ENCODE data around the gene KCNH4.
"Not testable (repeated sequence)": the region's sequence is repeated elsewhere in the genome, so short reads cannot be mapped to it uniquely, and the experiment has no call there.

KCNH4 gene

DNA sequence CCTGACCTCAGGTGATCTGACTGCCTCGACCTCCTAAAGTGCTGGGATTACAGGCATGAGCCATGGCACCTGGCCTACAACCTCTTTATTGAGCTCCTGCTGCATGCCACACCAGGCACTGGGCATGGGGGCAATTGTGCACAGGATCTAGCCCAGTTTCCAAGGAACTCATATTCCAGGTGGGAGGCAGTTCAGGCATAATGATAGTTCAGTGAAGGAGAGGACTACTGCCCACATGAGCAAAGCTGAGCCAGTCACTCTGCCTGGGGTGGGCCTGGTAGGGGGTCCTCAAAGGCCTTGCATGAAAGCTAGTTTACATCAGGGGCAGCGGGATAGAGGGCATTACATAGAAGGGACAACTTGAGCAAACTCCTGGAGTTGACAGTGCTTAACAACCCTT lies 6.9 kb upstream of the KCNH4 start:
- Histone ChIP-seq H3K9me3 (ENCODE audit: control insufficient read depth, low read length) (no peaks in the 10 kb centered on the region), H3K4me1 (ENCODE audit: control insufficient read depth, insufficient read depth, low read length) (peaks cover 14% of the 10 kb centered on the region), H3K27me3 (ENCODE audit: control insufficient read depth, insufficient read depth, low read length, poor library complexity, severe bottlenecking) (peaks cover 31% of the 10 kb centered on the region), H3K36me3 (ENCODE audit: control insufficient read depth, insufficient read depth, low read length) (no peaks in the 10 kb centered on the region), H3K4me3 (ENCODE audit: insufficient read depth, low read depth, low read length) (no peak overlapping the region), H3K27ac (ENCODE audit: insufficient read depth, low read depth, low read length, poor library complexity, severe bottlenecking) (no peak overlapping the region)
- WGBS, 2 experiments, result 91 to 92% methylated on average over 2 of the region's 2 CpGs

DNA sequence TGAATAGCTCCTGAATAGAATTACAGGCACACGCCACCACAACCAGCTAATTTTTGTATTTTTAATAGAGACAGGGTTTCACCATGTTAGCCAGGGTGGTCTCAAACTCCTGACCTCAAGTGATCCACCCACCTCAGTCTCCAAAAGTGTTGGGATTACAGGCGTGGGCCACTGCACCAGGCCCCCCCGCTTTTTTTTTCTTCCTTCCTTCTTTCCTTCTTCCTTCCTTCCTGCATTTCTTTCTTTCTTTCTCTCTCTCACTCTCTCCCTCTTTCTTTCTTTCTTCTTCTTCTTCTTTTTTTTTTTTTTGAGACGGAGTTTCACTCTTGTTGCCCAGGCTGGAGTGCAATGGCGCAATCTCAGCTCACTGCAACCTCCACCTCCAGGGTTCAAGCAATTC lies 5.2 kb upstream of the KCNH4 start:
- peaks cover 14% of the 10 kb centered on the region for H3K4me1 ChIP-seq (ENCODE audit: control insufficient read depth, insufficient read depth, low read length)
- WGBS, 2 experiments, result 89% methylated on average over 5 of the region's 5 CpGs
- H3K4me3 ChIP-seq (ENCODE audit: insufficient read depth, low read depth, low read length); H3K27ac ChIP-seq (ENCODE audit: insufficient read depth, low read depth, low read length, poor library complexity, severe bottlenecking); H3K36me3 ChIP-seq (ENCODE audit: control insufficient read depth, insufficient read depth, low read length); H3K9me3 ChIP-seq (ENCODE audit: control insufficient read depth, low read length): not testable (repeated sequence)
- peaks cover 48% of the 10 kb centered on the region for H3K27me3 ChIP-seq (ENCODE audit: control insufficient read depth, insufficient read depth, low read length, poor library complexity, severe bottlenecking)

DNA sequence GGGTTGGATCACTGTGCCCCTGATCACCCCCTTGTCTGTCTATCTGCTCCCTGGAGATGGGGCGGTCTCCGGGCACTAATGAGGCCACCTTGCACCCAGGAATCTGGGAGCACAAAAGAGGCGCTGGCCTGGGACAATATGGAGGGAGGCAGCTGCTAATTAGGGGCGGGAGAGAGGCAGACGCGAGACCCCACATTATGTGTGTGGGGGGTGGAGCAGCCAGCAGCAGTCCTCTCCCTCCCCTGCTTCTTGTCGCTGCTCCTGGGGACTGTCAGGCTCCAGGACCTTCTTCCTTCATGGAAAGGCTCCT lies 4.6 kb upstream of the KCNH4 start:
- 50 to 55% methylated on average over 7 of the region's 7 CpGs for WGBS, 2 experiments
- H3K9me3 ChIP-seq (ENCODE audit: control insufficient read depth, low read length), result no peaks in the 10 kb centered on the region
- H3K4me1 ChIP-seq (ENCODE audit: control insufficient read depth, insufficient read depth, low read length), result peaks cover 15% of the 10 kb centered on the region
- H3K27me3 ChIP-seq (ENCODE audit: control insufficient read depth, insufficient read depth, low read length, poor library complexity, severe bottlenecking), result peaks cover 54% of the 10 kb centered on the region
- no peaks in the 10 kb centered on the region for H3K36me3 ChIP-seq (ENCODE audit: control insufficient read depth, insufficient read depth, low read length)
- no peak overlapping the region for H3K4me3 ChIP-seq (ENCODE audit: insufficient read depth, low read depth, low read length)
- no peak overlapping the region for H3K27ac ChIP-seq (ENCODE audit: insufficient read depth, low read depth, low read length, poor library complexity, severe bottlenecking)

DNA sequence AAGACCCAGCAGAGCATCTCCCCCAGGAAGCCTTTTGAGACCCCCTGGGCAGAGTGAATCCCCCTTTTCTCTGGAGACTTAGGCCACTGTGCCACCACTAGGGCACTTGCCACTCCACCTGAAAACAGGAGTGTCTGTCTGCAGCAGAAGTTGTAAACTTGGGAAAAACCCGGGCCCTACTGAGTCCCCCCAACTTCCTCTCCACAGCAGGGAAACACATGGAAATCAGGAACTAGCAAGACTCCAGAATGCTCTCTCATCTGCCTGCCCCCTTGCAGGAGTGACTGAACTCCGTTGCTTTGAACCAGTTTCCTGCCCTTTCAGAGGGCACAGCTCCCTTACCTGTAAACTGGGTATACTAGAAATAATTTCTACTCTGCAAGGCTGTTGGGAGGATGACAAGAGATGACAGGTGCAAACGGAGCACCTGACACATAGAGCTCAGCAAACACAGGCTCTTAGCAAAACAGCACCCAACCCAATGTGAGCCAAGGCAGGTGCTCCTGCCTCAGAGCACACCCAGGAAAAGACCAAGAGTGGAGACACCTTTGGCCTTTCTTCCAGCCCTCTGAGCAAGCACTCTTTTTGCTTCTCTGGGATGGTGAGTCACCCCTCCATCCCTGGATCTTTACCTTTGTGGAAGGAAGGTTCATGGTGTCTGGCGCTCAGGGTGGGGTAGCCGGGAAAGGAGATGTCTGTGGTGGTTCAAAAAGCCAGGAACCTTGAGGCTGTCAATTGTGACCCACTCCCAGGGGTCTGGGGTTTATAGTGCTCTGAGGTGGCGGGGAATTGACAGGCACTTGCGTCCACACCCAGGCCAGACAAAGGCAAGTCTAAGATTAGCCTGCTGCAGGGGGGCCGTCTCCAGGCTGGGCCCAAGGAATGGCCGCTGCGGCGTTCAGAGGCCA lies 4.0 kb upstream of the KCNH4 start, which contains the start of gene HCRT:
Gene HCRT (minus strand): TSS at position 740 of the 908 bp plus-strand sequence. CDS start 87 bp downstream, at position 653.
- no peaks in the 10 kb centered on the region for H3K36me3 ChIP-seq (ENCODE audit: control insufficient read depth, insufficient read depth, low read length)
- no peak within 1 kb of the TSS for H3K4me3 ChIP-seq (ENCODE audit: insufficient read depth, low read depth, low read length)
- H3K27me3 ChIP-seq (ENCODE audit: control insufficient read depth, insufficient read depth, low read length, poor library complexity, severe bottlenecking), result peaks cover 59% of the 10 kb centered on the region
- no peak within 1 kb of the TSS for H3K27ac ChIP-seq (ENCODE audit: insufficient read depth, low read depth, low read length, poor library complexity, severe bottlenecking)
- H3K4me1 ChIP-seq (ENCODE audit: control insufficient read depth, insufficient read depth, low read length), result peaks cover 19% of the 10 kb centered on the region
- no peaks in the 10 kb centered on the region for H3K9me3 ChIP-seq (ENCODE audit: control insufficient read depth, low read length)
- WGBS, 2 experiments, result 69 to 71% methylated on average over 11 of the region's 11 CpGs

DNA sequence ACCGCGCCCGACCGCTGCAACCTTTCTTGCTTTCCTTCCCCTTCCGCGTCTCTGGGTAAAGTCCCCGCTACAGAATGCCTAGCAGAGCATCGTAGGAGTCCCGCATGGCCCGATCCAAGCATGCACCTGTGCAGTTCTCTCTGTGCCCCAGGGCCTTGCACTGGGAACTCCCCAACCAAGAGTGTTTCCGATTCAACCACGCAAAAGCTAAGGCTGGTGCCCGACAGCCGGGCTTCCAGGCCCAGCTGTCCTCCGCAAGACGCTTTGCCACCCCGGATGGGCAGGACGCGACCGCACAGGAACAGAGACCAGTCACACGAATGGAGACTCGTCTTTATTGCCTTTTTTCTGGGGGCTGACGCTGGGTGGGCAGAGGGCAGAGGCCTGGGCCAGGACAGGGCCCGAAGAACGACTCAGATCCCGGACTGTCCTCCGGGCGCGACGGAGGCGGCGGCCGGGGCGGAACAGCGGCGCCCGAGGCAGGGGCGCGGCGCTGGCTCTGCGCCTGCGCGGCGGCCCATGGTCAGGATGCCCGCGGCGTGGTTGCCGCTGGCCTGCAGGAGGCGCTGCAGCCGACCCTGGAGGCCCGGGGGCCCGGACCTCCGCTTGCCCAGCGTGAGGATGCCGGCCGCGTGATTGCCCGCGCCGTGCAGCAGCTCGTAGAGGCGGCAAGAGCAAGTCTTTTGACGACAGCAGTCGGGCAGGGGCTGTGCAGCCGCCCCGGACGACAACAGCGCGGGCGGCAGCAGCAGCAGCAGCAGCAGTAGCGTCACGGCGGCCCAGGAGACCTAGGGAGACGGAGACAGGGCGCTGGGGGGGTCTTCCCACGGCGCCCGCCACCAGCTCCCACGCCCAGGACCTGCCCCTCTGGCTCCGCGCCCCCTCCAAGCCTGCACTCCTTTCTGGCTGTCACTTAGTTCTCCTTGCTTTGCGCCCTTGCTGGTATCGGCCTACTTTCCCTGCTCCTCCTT lies 3.1 kb upstream of the KCNH4 start:
- H3K4me3 ChIP-seq (ENCODE audit: insufficient read depth, low read depth, low read length), result peak overlapping the region; percentile 42
- 14 to 15% methylated on average over 83 of the region's 83 CpGs for WGBS, 2 experiments
- peaks cover 68% of the 10 kb centered on the region for H3K27me3 ChIP-seq (ENCODE audit: control insufficient read depth, insufficient read depth, low read length, poor library complexity, severe bottlenecking)
- H3K9me3 ChIP-seq (ENCODE audit: control insufficient read depth, low read length), result no peaks in the 10 kb centered on the region
- no peak overlapping the region for H3K27ac ChIP-seq (ENCODE audit: insufficient read depth, low read depth, low read length, poor library complexity, severe bottlenecking)
- peaks cover 19% of the 10 kb centered on the region for H3K4me1 ChIP-seq (ENCODE audit: control insufficient read depth, insufficient read depth, low read length)
- H3K36me3 ChIP-seq (ENCODE audit: control insufficient read depth, insufficient read depth, low read length), result no peaks in the 10 kb centered on the region

DNA sequence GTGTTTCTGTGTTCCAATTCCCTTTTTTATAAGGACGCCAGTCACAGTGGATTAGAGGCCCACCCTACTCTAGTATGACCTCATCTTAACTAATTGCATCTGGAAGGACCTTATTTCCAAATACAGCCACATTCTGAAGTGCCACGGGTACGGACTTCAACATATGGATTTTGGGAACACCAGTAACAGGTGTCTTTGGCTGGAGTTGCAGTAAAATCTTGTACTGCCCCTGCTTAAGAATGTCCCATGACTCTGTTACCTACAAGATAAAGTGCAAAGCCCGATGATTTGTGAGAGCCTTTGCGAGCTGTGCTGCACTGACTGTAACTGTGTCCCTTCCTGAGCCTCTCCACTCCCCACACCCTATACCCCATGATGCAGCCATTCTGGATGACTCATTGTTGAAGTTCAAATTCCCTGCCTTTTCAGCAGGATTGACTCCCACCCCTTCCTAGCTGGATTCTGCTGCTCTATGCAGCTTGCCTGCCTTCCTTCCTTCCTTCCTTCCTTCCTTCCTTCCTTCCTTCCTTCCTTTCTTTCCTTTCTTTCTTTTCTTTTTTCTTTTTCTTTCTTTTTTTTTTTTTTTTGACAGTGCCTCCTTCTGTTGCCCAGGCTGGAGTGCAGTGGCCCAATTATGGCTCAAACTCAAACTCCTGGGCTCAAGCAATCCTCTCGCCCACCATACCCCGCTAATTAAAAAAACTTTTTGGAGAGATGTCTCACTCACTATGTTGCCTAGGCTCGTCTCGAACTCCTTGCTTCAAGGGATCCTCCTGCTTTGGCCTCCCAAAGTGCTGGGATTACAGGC lies 2.2 kb upstream of the KCNH4 start:
- no peak overlapping the region for H3K27ac ChIP-seq (ENCODE audit: insufficient read depth, low read depth, low read length, poor library complexity, severe bottlenecking)
- 74% methylated on average over 9 of the region's 9 CpGs for whole genome bisulfite sequencing, 2 experiments
- no peaks in the 10 kb centered on the region for H3K36me3 ChIP-seq (ENCODE audit: control insufficient read depth, insufficient read depth, low read length)
- peaks cover 77% of the 10 kb centered on the region for H3K27me3 ChIP-seq (ENCODE audit: control insufficient read depth, insufficient read depth, low read length, poor library complexity, severe bottlenecking)
- H3K4me3 ChIP-seq (ENCODE audit: insufficient read depth, low read depth, low read length), result peak overlapping the region; percentile 42
- no peaks in the 10 kb centered on the region for H3K9me3 ChIP-seq (ENCODE audit: control insufficient read depth, low read length)
- peaks cover 19% of the 10 kb centered on the region for H3K4me1 ChIP-seq (ENCODE audit: control insufficient read depth, insufficient read depth, low read length)

DNA sequence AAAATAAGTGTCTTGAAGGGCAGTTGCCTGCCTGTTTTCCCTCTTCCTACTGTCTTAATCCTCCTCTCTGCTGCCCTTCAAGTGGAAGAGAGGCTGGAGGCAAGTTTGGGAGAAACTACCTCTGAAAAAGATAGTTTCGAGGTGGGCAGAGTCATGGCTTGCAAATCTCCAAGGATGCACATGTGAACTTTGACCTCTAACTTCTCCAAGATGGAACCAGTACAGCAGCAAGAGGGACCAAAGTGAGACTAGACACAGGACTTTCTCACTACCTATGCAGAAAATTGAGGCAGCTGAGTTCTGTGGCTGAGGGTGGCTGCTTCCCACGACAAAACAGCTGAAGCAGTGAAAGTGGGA lies 887 bp upstream of the KCNH4 start:
- Histone ChIP-seq H3K4me1 (ENCODE audit: control insufficient read depth, insufficient read depth, low read length) (peaks cover 19% of the 10 kb centered on the region), H3K36me3 (ENCODE audit: control insufficient read depth, insufficient read depth, low read length) (no peaks in the 10 kb centered on the region), H3K4me3 (ENCODE audit: insufficient read depth, low read depth, low read length) (no peak overlapping the region), H3K27ac (ENCODE audit: insufficient read depth, low read depth, low read length, poor library complexity, severe bottlenecking) (no peak overlapping the region), H3K27me3 (ENCODE audit: control insufficient read depth, insufficient read depth, low read length, poor library complexity, severe bottlenecking) (peaks cover 78% of the 10 kb centered on the region), H3K9me3 (ENCODE audit: control insufficient read depth, low read length) (no peaks in the 10 kb centered on the region)
- 80 to 90% methylated on average over 2 of the region's 2 CpGs for WGBS, 2 experiments

DNA sequence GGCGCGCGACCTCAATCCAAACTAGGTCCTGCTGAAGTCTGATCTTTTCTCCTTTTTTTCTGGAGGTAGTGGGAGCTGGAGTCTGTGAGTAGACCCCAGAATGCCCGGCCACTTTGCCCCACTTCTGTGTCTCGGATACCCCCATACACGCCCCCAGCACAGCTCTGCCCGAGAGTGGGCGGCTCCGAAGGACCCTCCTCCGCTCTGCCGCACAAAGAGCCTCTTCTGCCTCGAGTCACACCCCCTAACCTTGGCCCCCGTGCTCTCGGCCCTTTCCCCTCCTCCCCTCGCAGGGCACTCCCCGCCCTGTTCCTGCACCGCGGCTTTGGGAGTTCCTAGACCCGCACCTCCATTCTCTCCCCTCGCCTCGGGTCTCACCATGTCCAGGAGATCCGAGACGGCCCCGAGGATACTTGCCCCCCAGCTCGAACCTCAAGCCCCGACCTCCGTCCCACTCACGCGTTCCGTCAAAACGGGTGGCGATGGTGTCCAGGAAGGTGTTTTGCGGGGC lies 476 bp downstream of the KCNH4 start:
- no peaks in the 10 kb centered on the region for H3K36me3 ChIP-seq (ENCODE audit: control insufficient read depth, insufficient read depth, low read length)
- WGBS, 2 experiments, result 2 to 3% methylated on average over 33 of the region's 33 CpGs
- no peaks in the 10 kb centered on the region for H3K9me3 ChIP-seq (ENCODE audit: control insufficient read depth, low read length)
- peaks cover 73% of the 10 kb centered on the region for H3K27me3 ChIP-seq (ENCODE audit: control insufficient read depth, insufficient read depth, low read length, poor library complexity, severe bottlenecking)
- no peak overlapping the region for H3K4me3 ChIP-seq (ENCODE audit: insufficient read depth, low read depth, low read length)
- no peak overlapping the region for H3K27ac ChIP-seq (ENCODE audit: insufficient read depth, low read depth, low read length, poor library complexity, severe bottlenecking)
- H3K4me1 ChIP-seq (ENCODE audit: control insufficient read depth, insufficient read depth, low read length), result peaks cover 13% of the 10 kb centered on the region

DNA sequence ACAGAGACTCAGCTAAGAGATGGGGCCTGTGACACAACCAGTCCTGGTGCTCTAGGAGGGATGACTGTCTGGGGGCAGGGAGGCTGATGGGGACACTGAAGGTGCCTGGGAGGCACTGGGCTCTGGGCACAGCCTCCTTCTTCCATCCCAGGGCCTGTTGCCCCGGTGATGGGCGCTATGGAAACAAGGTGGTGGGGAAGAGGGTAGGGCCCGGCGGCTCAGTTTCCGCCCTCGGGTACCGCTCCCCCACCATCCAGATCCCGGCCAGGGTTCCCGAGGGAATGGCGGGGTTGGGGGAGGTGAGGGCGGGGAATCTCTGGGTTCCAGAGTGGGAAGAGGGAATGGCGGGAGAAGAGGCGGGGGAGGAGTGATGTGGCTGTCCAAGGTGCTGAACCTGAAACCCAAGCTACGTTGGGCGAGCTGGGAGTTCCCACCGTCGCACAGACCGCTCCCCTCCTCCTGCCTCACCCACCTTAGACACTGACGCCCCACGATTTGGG lies 981 bp downstream of the KCNH4 start:
- peaks cover 12% of the 10 kb centered on the region for H3K4me1 ChIP-seq (ENCODE audit: control insufficient read depth, insufficient read depth, low read length)
- H3K36me3 ChIP-seq (ENCODE audit: control insufficient read depth, insufficient read depth, low read length), result no peaks in the 10 kb centered on the region
- H3K27me3 ChIP-seq (ENCODE audit: control insufficient read depth, insufficient read depth, low read length, poor library complexity, severe bottlenecking), result peaks cover 68% of the 10 kb centered on the region
- 9 to 10% methylated on average over 20 of the region's 20 CpGs for WGBS, 2 experiments
- no peak overlapping the region for H3K4me3 ChIP-seq (ENCODE audit: insufficient read depth, low read depth, low read length)
- H3K9me3 ChIP-seq (ENCODE audit: control insufficient read depth, low read length), result no peaks in the 10 kb centered on the region
- H3K27ac ChIP-seq (ENCODE audit: insufficient read depth, low read depth, low read length, poor library complexity, severe bottlenecking), result no peak overlapping the region

Measured in ectodermal cell (in vitro differentiated cells).